H9 (cell line): ENCODE results near the gene RANBP9. TPM values are rescaled to one million over a fixed set of nuclear protein-coding genes. Genes with fewer than 3 reads are reported as not detected.

Experiments
- DNase-seq: peaks from one replicate; pipeline ENCODE4 v3.0.0-alpha.2; 2017
- H2AFZ ChIP-seq: one replicate; pipeline ENCODE4 v1.6.1; 2013; ENCODE audit warnings: mild to moderate bottlenecking, low read length, control low read depth, moderate library complexity
- H2AK5ac ChIP-seq: 2 replicates; pipeline ENCODE4 v1.6.1; 2013; ENCODE audit warnings: low read length, control low read depth, mixed read lengths; ENCODE audit not compliant: insufficient read length
- H2BK120ac ChIP-seq: one replicate; pipeline ENCODE4 v1.6.1; 2013; ENCODE audit warnings: low read depth, mild to moderate bottlenecking, low read length, control low read depth, inconsistent platforms; ENCODE audit not compliant: poor library complexity, severe bottlenecking
- H2BK12ac ChIP-seq: 2 replicates; pipeline ENCODE4 v1.6.1; 2013; ENCODE audit warnings: low read length, control low read depth, mixed read lengths, low read depth; ENCODE audit not compliant: insufficient read length
- H2BK15ac ChIP-seq: 2 replicates; pipeline ENCODE4 v1.6.1; 2013; ENCODE audit warnings: low read depth, low read length, control low read depth
- H2BK20ac ChIP-seq: one replicate; pipeline ENCODE4 v1.6.1; 2013; ENCODE audit warnings: low read depth, mild to moderate bottlenecking, low read length, control low read depth, inconsistent platforms; ENCODE audit not compliant: poor library complexity, severe bottlenecking
- H2BK5ac ChIP-seq: 2 replicates; pipeline ENCODE4 v1.6.1; 2013; ENCODE audit warnings: low read length, control low read depth, mixed read lengths; ENCODE audit not compliant: insufficient read length
- H3K14ac ChIP-seq: 2 replicates; pipeline ENCODE4 v1.6.1; 2013; ENCODE audit warnings: low read length, control low read depth; ENCODE audit not compliant: insufficient read depth
- H3K18ac ChIP-seq: 2 replicates; pipeline ENCODE4 v1.6.1; 2013; ENCODE audit warnings: low read depth, mild to moderate bottlenecking, mixed read lengths, low read length, control low read depth; ENCODE audit not compliant: insufficient read length
- H3K23ac ChIP-seq: 2 replicates; pipeline ENCODE4 v1.6.1; 2013; ENCODE audit warnings: low read length, control low read depth, mixed read lengths, low read depth; ENCODE audit not compliant: insufficient read length
- H3K23me2 ChIP-seq: 2 replicates; pipeline ENCODE4 v1.6.1; 2013; ENCODE audit warnings: low read depth, mild to moderate bottlenecking, mixed read lengths, low read length, control low read depth; ENCODE audit not compliant: insufficient read length, poor library complexity, severe bottlenecking
- H3K27ac ChIP-seq: 2 replicates; pipeline ENCODE4 v1.5.1; 2013; ENCODE audit warnings: low read length, control low read depth, mixed read lengths, low read depth; ENCODE audit not compliant: insufficient read length
- H3K27me3 ChIP-seq: 2 replicates; pipeline ENCODE4 v1.6.1; 2013; ENCODE audit warnings: low read length, control low read depth, inconsistent platforms; ENCODE audit not compliant: insufficient read depth
- H3K4ac ChIP-seq: 2 replicates; pipeline ENCODE4 v1.6.1; 2013; ENCODE audit warnings: low read depth, mild to moderate bottlenecking, control low read depth, inconsistent platforms, low read length, moderate library complexity
- H3K4me1 ChIP-seq: 2 replicates; pipeline ENCODE4 v1.6.1; 2013; ENCODE audit warnings: low read length, control low read depth, inconsistent platforms; ENCODE audit not compliant: insufficient read depth
- H3K4me2 ChIP-seq: 2 replicates; pipeline ENCODE4 v1.6.1; 2013; ENCODE audit warnings: low read length, control low read depth, mixed read lengths; ENCODE audit not compliant: insufficient read length, insufficient read depth
- H3K56ac ChIP-seq: 2 replicates; pipeline ENCODE4 v1.6.1; 2013; ENCODE audit warnings: low read depth, mild to moderate bottlenecking, mixed read lengths, low read length, control low read depth; ENCODE audit not compliant: insufficient read length
- H3K79me1 ChIP-seq: 2 replicates; pipeline ENCODE4 v1.6.1; 2013; ENCODE audit warnings: low read depth, mild to moderate bottlenecking, moderate library complexity, low read length, control low read depth, inconsistent platforms; ENCODE audit not compliant: insufficient read depth, poor library complexity, severe bottlenecking
- H3K79me2 ChIP-seq: 2 replicates; pipeline ENCODE4 v1.6.1; 2013; ENCODE audit warnings: low read length, control low read depth, inconsistent platforms; ENCODE audit not compliant: insufficient read depth
- H3K9ac ChIP-seq: 2 replicates; pipeline ENCODE4 v1.6.1; 2013; ENCODE audit warnings: low read length, control low read depth, mixed read lengths; ENCODE audit not compliant: insufficient read length; ENCODE audit errors: extremely low read depth
- H3K9me3 ChIP-seq: one replicate; pipeline ENCODE4 v1.6.1; 2013; ENCODE audit warnings: low read depth, low read length, inconsistent platforms; ENCODE audit not compliant: control insufficient read depth
- H3T11ph ChIP-seq: one replicate; pipeline ENCODE4 v1.6.1; 2013; ENCODE audit warnings: mild to moderate bottlenecking, low read length, control low read depth, inconsistent platforms
- H4K20me1 ChIP-seq: one replicate; pipeline ENCODE4 v1.6.1; 2013; ENCODE audit not compliant: control insufficient read depth, insufficient read length, insufficient read depth
- H4K5ac ChIP-seq: 2 replicates; pipeline ENCODE4 v1.6.1; 2013; ENCODE audit warnings: low read depth, mild to moderate bottlenecking, mixed read lengths, low read length, control low read depth; ENCODE audit not compliant: insufficient read length
- H4K8ac ChIP-seq: replicated peaks from 2 replicates; pipeline ENCODE4 v1.6.1; 2013; ENCODE audit warnings: low read length, control low read depth, mixed read lengths, low read depth; ENCODE audit not compliant: insufficient read length
- H4K91ac ChIP-seq: 2 replicates; pipeline ENCODE4 v1.6.1; 2013; ENCODE audit warnings: low read depth, mild to moderate bottlenecking, moderate library complexity, mixed read lengths, low read length, control low read depth; ENCODE audit not compliant: insufficient read length
- H3K27ac Mint-ChIP-seq, 3 experiments: 2 replicates in 2 of 3; 3 replicates in 1 of 3; pipeline ENCODE4 v1.8.0; 2020 to 2021; ENCODE audit warnings: mixed read lengths in 3 of 3, mild to moderate bottlenecking in 1 of 3, moderate library complexity in 1 of 3
- H3K27me3 Mint-ChIP-seq: 2 replicates; pipeline ENCODE4 v1.8.0; 2021; ENCODE audit warnings: low read depth, mild to moderate bottlenecking, moderate library complexity, mixed read lengths
- H3K36me3 Mint-ChIP-seq, 3 experiments: 2 replicates in 2 of 3; 3 replicates in 1 of 3; pipeline ENCODE4 v1.8.0; 2020 to 2021; ENCODE audit warnings: low read depth in 3 of 3, mixed read lengths in 3 of 3; ENCODE audit not compliant: insufficient read depth in 1 of 3
- H3K4me1 Mint-ChIP-seq, 2 experiments: 2 replicates each; pipeline ENCODE4 v1.8.0; 2020; ENCODE audit warnings: mixed read lengths in 2 of 2
- H3K4me3 Mint-ChIP-seq, 2 experiments: 2 replicates in 1 of 2; 3 replicates in 1 of 2; pipeline ENCODE4 v1.8.0; 2020 to 2021; ENCODE audit warnings: mild to moderate bottlenecking in 2 of 2, mixed read lengths in 2 of 2, moderate library complexity in 1 of 2
- H3K9me3 Mint-ChIP-seq, 2 experiments: 2 replicates in 1 of 2; 3 replicates in 1 of 2; pipeline ENCODE4 v1.8.0; 2020; ENCODE audit warnings: mild to moderate bottlenecking in 2 of 2, mixed read lengths in 2 of 2, moderate library complexity in 1 of 2
- WGBS: extraction: QIAGEN DNeasy Blood & Tissue Kit; methylation state at CpG from one replicate; pipeline ENCODE4 v1.1.7; 2013; ENCODE audit warnings: missing lambda C conversion rate, low lambda C conversion rate, mixed read lengths; ENCODE audit not compliant: insufficient read length; ENCODE audit errors: extremely low coverage; 5-methylcytosine and 5-hydroxymethylcytosine counted together
- total RNA-seq: library from RNA; stranded (reverse); gene quantifications from 2 replicates; pipeline ENCODE4 v1.2.1, GENCODE V29; 2021
- TF ChIP-seq, protein P1 (sequence below): fragments of 200-600 bp; sonication (generic); conservative IDR thresholded peaks from 3 replicates; pipeline ENCODE4 v1.8.0; 2021; ENCODE audit warnings: antibody characterized with exemption, mild to moderate bottlenecking

RANBP9 gene
- total RNA-seq, 1 experiment from 2014 or later = 37.2 TPM

DNA sequence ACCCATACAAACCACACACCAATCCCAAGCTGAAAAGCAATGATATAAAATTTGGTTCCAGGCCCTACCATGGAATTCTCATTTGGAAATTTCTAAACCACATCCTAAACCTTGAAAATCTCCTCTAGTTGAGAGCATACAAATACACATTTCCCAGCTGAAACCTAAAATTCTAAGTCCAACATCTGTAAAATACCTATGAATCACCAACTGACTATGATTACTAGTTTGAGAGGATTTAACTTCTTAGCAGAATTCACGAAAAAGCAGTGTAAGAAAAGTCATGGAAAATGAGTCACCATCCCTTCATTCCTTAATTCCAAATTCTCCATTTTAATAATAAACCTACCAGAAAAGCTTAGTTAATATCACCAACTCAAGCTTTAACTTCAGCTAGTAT lies 15.4 kb downstream of the RANBP9 start:
- Histone ChIP-seq H4K8ac (no peak overlapping the region), H3K23me2 (no peaks in the 10 kb centered on the region), H3K27me3 (no peaks in the 10 kb centered on the region), H3K4me1 (no peaks in the 10 kb centered on the region), H3K27ac (no peak overlapping the region), H2AK5ac (no peak overlapping the region), H3K23ac (no peak overlapping the region), H2BK20ac (no peak overlapping the region), H2BK5ac (no peak overlapping the region), H3K79me1 (no peaks in the 10 kb centered on the region), H3T11ph (no peak overlapping the region), H3K79me2 (peaks cover 3% of the 10 kb centered on the region; the same call in 1 of the 2 replicates), H3K9me3 (no peaks in the 10 kb centered on the region), H3K4me2 (no peak overlapping the region), H4K91ac (no peak overlapping the region), H2BK120ac (no peak overlapping the region), H4K20me1 (no peaks in the 10 kb centered on the region), H3K14ac (no peak overlapping the region), H3K56ac (no peak overlapping the region), H2BK15ac (no peak overlapping the region), H3K4ac (no peak overlapping the region), H2BK12ac (no peak overlapping the region), H3K18ac (no peak overlapping the region), H2AFZ (no peak overlapping the region), H3K9ac (no peak overlapping the region), H4K5ac (no peak overlapping the region)
- Mint-ChIP-seq H3K9me3 (no peaks in the 10 kb centered on the region), H3K36me3 (peaks cover 2 to 19% (median 9%) of the 10 kb centered on the region in 3 experiments; a peak in 5 of 7 replicates), H3K4me3 (no peak overlapping the region), H3K27me3 (no peaks in the 10 kb centered on the region), H3K4me1 (peaks cover 32 to 33% of the 10 kb centered on the region in 2 experiments), H3K27ac (no peak overlapping the region)
- no peak for DNase-seq
- no CpG with 5 or more reads among the region's 1 CpG for WGBS
- TF ChIP-seq, protein P1, sequence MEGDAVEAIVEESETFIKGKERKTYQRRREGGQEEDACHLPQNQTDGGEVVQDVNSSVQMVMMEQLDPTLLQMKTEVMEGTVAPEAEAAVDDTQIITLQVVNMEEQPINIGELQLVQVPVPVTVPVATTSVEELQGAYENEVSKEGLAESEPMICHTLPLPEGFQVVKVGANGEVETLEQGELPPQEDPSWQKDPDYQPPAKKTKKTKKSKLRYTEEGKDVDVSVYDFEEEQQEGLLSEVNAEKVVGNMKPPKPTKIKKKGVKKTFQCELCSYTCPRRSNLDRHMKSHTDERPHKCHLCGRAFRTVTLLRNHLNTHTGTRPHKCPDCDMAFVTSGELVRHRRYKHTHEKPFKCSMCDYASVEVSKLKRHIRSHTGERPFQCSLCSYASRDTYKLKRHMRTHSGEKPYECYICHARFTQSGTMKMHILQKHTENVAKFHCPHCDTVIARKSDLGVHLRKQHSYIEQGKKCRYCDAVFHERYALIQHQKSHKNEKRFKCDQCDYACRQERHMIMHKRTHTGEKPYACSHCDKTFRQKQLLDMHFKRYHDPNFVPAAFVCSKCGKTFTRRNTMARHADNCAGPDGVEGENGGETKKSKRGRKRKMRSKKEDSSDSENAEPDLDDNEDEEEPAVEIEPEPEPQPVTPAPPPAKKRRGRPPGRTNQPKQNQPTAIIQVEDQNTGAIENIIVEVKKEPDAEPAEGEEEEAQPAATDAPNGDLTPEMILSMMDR = no peak
